HepG2 (cell line): ENCODE measurements around the gene RPEL1. TPM values are rescaled to one million over a fixed set of nuclear protein-coding genes. Genes with fewer than 3 reads are reported as not detected.

ENCODE experiments used
- ATAC-seq: fragments of 200-7000 bp; cut with Tn5 transposase; 3 replicates; pipeline ENCODE4 v1.9.1; 2020; ENCODE audit warnings: mild to moderate bottlenecking, moderate library complexity
- BruUV-seq: library from RNA; stranded (reverse); fragments of 400-500 nt; replicated peaks from 2 replicates; lab custom pipeline; 2021; lab: Mats Ljungman, UMichigan
- CTCF ChIA-PET: fragments of 300-600 bp; formaldehyde crosslinking; extraction: SDS; loops from one replicate; lab custom pipeline; 2021; ENCODE audit warnings: low total read pairs, inconsistent platforms, low intra/inter-chr PET ratio; lab: Yijun Ruan, JAX
- POLR2A ChIA-PET: fragments of 350-600 bp; sonication (Branson Sonifier 250); formaldehyde crosslinking; loops from one replicate; lab custom pipeline; 2020; ENCODE audit warnings: antibody characterized with exemption, inconsistent platforms; lab: Yijun Ruan, JAX
- DNase-seq: peaks from one replicate; pipeline ENCODE4 v3.0.0-alpha.2; 2015; ENCODE audit warnings: low spot score
- FAIRE-seq: peaks from 3 replicates; lab custom pipeline; 2011; peaks lifted over from hg19 to GRCh38; lab: Jason Lieb, UNC
- H2AFZ ChIP-seq: one replicate; pipeline ENCODE4 v1.6.1; 2011; ENCODE audit warnings: low read length, inconsistent platforms
- H3K27ac ChIP-seq: fragments of 300-600 bp; 3 replicates; pipeline ENCODE4 v1.8.0; 2011; ENCODE audit warnings: mixed run types, mild to moderate bottlenecking, mixed read lengths, low read length, inconsistent platforms; ENCODE audit not compliant: insufficient read depth; ENCODE audit errors: extremely low read length
- H3K27me3 ChIP-seq, 2 experiments: fragments of 200-600 bp in 1 of 2; 2 replicates in 1 of 2; 3 replicates in 1 of 2; pipeline versions ENCODE4 v1.6.0 to v1.8.0; 2011; ENCODE audit warnings: low read length in 2 of 2, mild to moderate bottlenecking in 2 of 2, moderate library complexity in 2 of 2, inconsistent platforms in 1 of 2; ENCODE audit not compliant: insufficient read depth in 2 of 2, control insufficient read depth in 1 of 2
- H3K36me3 ChIP-seq, 2 experiments: fragments of 200-600 bp in 1 of 2; replicated peaks in 1 of 2; 2 replicates in 1 of 2; 3 replicates in 1 of 2; pipeline versions ENCODE4 v1.5.1 to v1.8.0; 2011; ENCODE audit warnings: low read length in 2 of 2, inconsistent platforms in 1 of 2; ENCODE audit not compliant: insufficient read depth in 2 of 2, control insufficient read depth in 1 of 2
- H3K4me1 ChIP-seq: 2 replicates; pipeline ENCODE4 v1.5.1; 2012; ENCODE audit warnings: low read length, inconsistent platforms; ENCODE audit not compliant: insufficient read depth
- H3K4me2 ChIP-seq: 2 replicates; pipeline ENCODE4 v1.6.0; 2011; ENCODE audit warnings: low read depth, low read length, inconsistent platforms
- H3K4me3 ChIP-seq, 3 experiments: fragments of 200-600 bp in 1 of 3; sonication (generic), shearing (Covaris generic) in 1 of 3; replicated peaks in 1 of 3; 2 replicates each; pipeline ENCODE4 v1.5.1; 2011 to 2016; ENCODE audit warnings: low read length in 3 of 3, inconsistent platforms in 2 of 3, low read depth in 2 of 3, mild to moderate bottlenecking in 2 of 3, control low read depth in 1 of 3, mixed read lengths in 1 of 3; ENCODE audit not compliant: insufficient read depth in 1 of 3
- H3K79me2 ChIP-seq: one replicate; pipeline ENCODE4 v1.6.1; 2011; ENCODE audit warnings: low read length, inconsistent platforms; ENCODE audit not compliant: insufficient read depth
- H3K9ac ChIP-seq: 2 replicates; pipeline ENCODE4 v1.6.0; 2011; ENCODE audit warnings: mild to moderate bottlenecking, low read depth, low read length, inconsistent platforms; ENCODE audit not compliant: insufficient read depth
- H3K9me3 ChIP-seq: 2 replicates; pipeline ENCODE4 v1.5.1; 2012; ENCODE audit warnings: mild to moderate bottlenecking, low read length
- H4K20me1 ChIP-seq: 2 replicates; pipeline ENCODE4 v1.6.0; 2011; ENCODE audit warnings: inconsistent platforms, mild to moderate bottlenecking, low read length, moderate library complexity; ENCODE audit not compliant: insufficient read depth
- CHCHD3 ChIP-seq: sonication (generic); formaldehyde crosslinking; IDR thresholded peaks from 2 replicates; pipeline ENCODE4 v1.8.0; 2022; ENCODE audit warnings: mild to moderate bottlenecking, missing genetic modification reagents, moderate library complexity
- FOSL1 ChIP-seq: sonication (generic); formaldehyde crosslinking; IDR thresholded peaks from 2 replicates; pipeline ENCODE4 v1.9.0; 2021; ENCODE audit warnings: missing genetic modification reagents, borderline replicate concordance
- NFKB2 ChIP-seq: sonication (generic); formaldehyde crosslinking; IDR thresholded peaks from 2 replicates; pipeline ENCODE4 v1.4.0; 2020; ENCODE audit warnings: missing genetic modification reagents, borderline replicate concordance
- RFX3 ChIP-seq: IDR thresholded peaks from 2 replicates; pipeline ENCODE4 v1.6.1; 2016; ENCODE audit warnings: missing biosample characterization, missing genetic modification reagents
- SIX1 ChIP-seq: sonication (generic); formaldehyde crosslinking; IDR thresholded peaks from 2 replicates; pipeline ENCODE4 v1.4.0; 2020; ENCODE audit warnings: missing genetic modification reagents, borderline replicate concordance
- WIZ ChIP-seq: sonication (generic); formaldehyde crosslinking; IDR thresholded peaks from 2 replicates; pipeline ENCODE4 v1.5.1; 2020; ENCODE audit warnings: mild to moderate bottlenecking, missing genetic modification reagents
- ZFP90 ChIP-seq: sonication (generic); formaldehyde crosslinking; IDR thresholded peaks from 2 replicates; pipeline ENCODE4 v1.8.0; 2022; ENCODE audit warnings: missing genetic modification reagents, mild to moderate bottlenecking, inconsistent platforms, borderline replicate concordance
- ZFYVE20 ChIP-seq: sonication (generic); formaldehyde crosslinking; IDR thresholded peaks from 2 replicates; pipeline ENCODE4 v1.8.0; 2023; ENCODE audit warnings: low read depth, mild to moderate bottlenecking, moderate library complexity, missing genetic modification reagents, borderline replicate concordance
- ZNF230 ChIP-seq: sonication (generic); formaldehyde crosslinking; IDR thresholded peaks from 2 replicates; pipeline ENCODE4 v1.4.0; 2020; ENCODE audit warnings: mild to moderate bottlenecking, missing genetic modification reagents
- ZNF460 ChIP-seq: sonication (generic); formaldehyde crosslinking; IDR thresholded peaks from 2 replicates; pipeline ENCODE4 v1.5.1; 2020; ENCODE audit warnings: missing genetic modification reagents, mild to moderate bottlenecking, borderline replicate concordance
- ZNF773 ChIP-seq: sonication (generic); formaldehyde crosslinking; IDR thresholded peaks from 2 replicates; pipeline ENCODE4 v1.4.0; 2020; ENCODE audit warnings: missing genetic modification reagents, borderline replicate concordance
- WGBS: methylation state at CpG from one replicate; pipeline ENCODE4 v1.1.6; 2017; ENCODE audit warnings: low lambda C conversion rate; 5-methylcytosine and 5-hydroxymethylcytosine counted together
- in situ Hi-C: cut with HindIII; loops from 2 replicates; pipeline ENCODE4 v1.10.0; 2017; ENCODE audit warnings: low pct_unique_long_range_greater_than_20kb; ENCODE audit not compliant: extremely low pct_ligation_motif_present
- intact Hi-C: fragments of 100-400 bp; cut with micrococcal nuclease; formaldehyde crosslinking; loops from one replicate; pipeline ENCODE4 v1.10.0; 2022; ENCODE audit not compliant: unreplicated experiment
- polyA plus RNA-seq, 8 experiments: library from polyadenylated mRNA; depleted of rRNA in 3 of 8; stranded (reverse) in 7 of 8; unstranded in 1 of 8; fragments of >200 nt; fragmentation: Illumina TruSeq in 4 of 8; extraction: Trizol in 4 of 8; gene quantifications; 2 replicates each; pipeline versions ENCODE4 v1.2.1 to v1.2.3, GENCODE V29; 2011 to 2016; ENCODE audit warnings: low read depth in 4 of 8, missing spikeins in 1 of 8, mixed read lengths in 1 of 8; ENCODE audit not compliant: insufficient read depth in 1 of 8
- total RNA-seq, 5 experiments: library from RNA; depleted of rRNA; stranded (reverse); fragments of >200 nt; fragmentation: Illumina TruSeq; extraction: Trizol; gene quantifications; 2 replicates each; pipeline ENCODE4 v1.2.3, GENCODE V29; 2016; ENCODE audit warnings: low read depth in 1 of 5
- TF ChIP-seq, protein P1 (sequence below): sonication (generic); formaldehyde crosslinking; IDR thresholded peaks from 2 replicates; pipeline ENCODE4 v1.8.1; 2023; ENCODE audit warnings: mild to moderate bottlenecking, missing genetic modification reagents, borderline replicate concordance
- TF ChIP-seq, protein P2 (sequence below): sonication (generic); formaldehyde crosslinking; IDR thresholded peaks from 2 replicates; pipeline ENCODE4 v1.4.0; 2020; ENCODE audit warnings: missing genetic modification reagents; ENCODE audit errors: not compliant biosample characterization
- TF ChIP-seq, protein P3 (sequence below): IDR thresholded peaks from 2 replicates; pipeline ENCODE4 v1.6.1; 2012; ENCODE audit warnings: low read length, improper control_type of control experiment
- TF ChIP-seq, protein P4 (sequence below): sonication (generic); formaldehyde crosslinking; IDR thresholded peaks from 2 replicates; pipeline ENCODE4 v1.4.0; 2020; ENCODE audit warnings: mild to moderate bottlenecking, missing genetic modification reagents

The RPEL1 gene
- total and polyA plus RNA-seq, 2 of the 13 experiments (the other 11 are each of a cell fraction or from before 2014, with no cell fraction given), result 0.04 to 0.07 TPM

DNA sequence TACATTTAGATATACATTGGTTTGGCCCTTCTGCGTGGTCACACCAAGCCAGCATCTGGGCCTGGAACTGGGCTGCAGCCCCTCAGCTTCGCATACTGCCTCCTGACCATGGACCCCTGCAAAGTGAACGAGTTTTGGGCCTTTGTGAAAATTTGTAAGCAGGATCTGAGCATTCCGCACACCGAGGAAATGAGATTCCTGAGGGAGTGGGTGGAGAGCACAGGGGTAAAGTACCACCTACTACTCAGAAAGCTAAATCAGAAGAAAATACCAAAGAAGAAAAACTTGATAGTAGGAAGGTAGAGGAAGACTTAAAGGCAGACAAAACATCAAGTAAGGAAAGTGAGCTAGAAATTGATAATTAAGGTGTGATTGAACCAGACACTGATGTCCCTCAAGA, 30.1 kb upstream of the RPEL1 start:
- Histone ChIP-seq H3K4me2 (no peak overlapping the region), H3K27ac (no peak overlapping the region), H2AFZ (no peak overlapping the region), H3K36me3 (no peaks in the 10 kb centered on the region), H4K20me1 (no peaks in the 10 kb centered on the region), H3K9ac (no peak overlapping the region), H3K4me1 (peaks cover 20% of the 10 kb centered on the region), H3K4me3 (no peak overlapping the region), H3K9me3 (no peaks in the 10 kb centered on the region; the same call in 1 of the 2 replicates), H3K79me2 (no peaks in the 10 kb centered on the region), H3K27me3 (no peaks in the 10 kb centered on the region)
- no peak for DNase-seq
- ChIA-PET POLR2A (interaction anchor here (0.6 to 2.5 kb wide), 4 partner anchors 11 to 26 kb away, joined by 3 to 15 read pairs (median 4); no protein-coding TSS in a partner anchor), CTCF (no interaction called here)
- in situ Hi-C loops, result no loop called here
- no peak for FAIRE-seq
- intact Hi-C loops, result no loop called here
- ATAC-seq, result no peak
- BruUV-seq, result no TSS peak
- TF ChIP-seq ZNF230 (no peak), SIX1 (CRISPR knock-in tag) (no peak), ZFP90 (CRISPR knock-in tag) (no peak), RFX3 (CRISPR knock-in tag) (no peak), WIZ (no peak), FOSL1 (CRISPR knock-in tag) (no peak), CHCHD3 (CRISPR knock-in tag) (no peak), ZNF460 (CRISPR knock-in tag) (no peak), NFKB2 (CRISPR knock-in tag) (no peak), ZFYVE20 (CRISPR knock-in tag) (no peak), ZNF773 (CRISPR knock-in tag) (no peak)
- TF ChIP-seq, protein P1, sequence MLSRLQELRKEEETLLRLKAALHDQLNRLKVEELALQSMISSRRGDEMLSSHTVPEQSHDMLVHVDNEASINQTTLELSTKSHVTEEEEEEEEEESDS, result no peak
- TF ChIP-seq, protein P2, sequence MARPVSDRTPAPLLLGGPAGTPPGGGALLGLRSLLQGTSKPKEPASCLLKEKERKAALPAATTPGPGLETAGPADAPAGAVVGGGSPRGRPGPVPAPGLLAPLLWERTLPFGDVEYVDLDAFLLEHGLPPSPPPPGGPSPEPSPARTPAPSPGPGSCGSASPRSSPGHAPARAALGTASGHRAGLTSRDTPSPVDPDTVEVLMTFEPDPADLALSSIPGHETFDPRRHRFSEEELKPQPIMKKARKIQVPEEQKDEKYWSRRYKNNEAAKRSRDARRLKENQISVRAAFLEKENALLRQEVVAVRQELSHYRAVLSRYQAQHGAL, result no peak
- TF ChIP-seq, protein P3, sequence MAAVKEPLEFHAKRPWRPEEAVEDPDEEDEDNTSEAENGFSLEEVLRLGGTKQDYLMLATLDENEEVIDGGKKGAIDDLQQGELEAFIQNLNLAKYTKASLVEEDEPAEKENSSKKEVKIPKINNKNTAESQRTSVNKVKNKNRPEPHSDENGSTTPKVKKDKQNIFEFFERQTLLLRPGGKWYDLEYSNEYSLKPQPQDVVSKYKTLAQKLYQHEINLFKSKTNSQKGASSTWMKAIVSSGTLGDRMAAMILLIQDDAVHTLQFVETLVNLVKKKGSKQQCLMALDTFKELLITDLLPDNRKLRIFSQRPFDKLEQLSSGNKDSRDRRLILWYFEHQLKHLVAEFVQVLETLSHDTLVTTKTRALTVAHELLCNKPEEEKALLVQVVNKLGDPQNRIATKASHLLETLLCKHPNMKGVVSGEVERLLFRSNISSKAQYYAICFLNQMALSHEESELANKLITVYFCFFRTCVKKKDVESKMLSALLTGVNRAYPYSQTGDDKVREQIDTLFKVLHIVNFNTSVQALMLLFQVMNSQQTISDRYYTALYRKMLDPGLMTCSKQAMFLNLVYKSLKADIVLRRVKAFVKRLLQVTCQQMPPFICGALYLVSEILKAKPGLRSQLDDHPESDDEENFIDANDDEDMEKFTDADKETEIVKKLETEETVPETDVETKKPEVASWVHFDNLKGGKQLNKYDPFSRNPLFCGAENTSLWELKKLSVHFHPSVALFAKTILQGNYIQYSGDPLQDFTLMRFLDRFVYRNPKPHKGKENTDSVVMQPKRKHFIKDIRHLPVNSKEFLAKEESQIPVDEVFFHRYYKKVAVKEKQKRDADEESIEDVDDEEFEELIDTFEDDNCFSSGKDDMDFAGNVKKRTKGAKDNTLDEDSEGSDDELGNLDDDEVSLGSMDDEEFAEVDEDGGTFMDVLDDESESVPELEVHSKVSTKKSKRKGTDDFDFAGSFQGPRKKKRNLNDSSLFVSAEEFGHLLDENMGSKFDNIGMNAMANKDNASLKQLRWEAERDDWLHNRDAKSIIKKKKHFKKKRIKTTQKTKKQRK, result no peak
- TF ChIP-seq, protein P4, sequence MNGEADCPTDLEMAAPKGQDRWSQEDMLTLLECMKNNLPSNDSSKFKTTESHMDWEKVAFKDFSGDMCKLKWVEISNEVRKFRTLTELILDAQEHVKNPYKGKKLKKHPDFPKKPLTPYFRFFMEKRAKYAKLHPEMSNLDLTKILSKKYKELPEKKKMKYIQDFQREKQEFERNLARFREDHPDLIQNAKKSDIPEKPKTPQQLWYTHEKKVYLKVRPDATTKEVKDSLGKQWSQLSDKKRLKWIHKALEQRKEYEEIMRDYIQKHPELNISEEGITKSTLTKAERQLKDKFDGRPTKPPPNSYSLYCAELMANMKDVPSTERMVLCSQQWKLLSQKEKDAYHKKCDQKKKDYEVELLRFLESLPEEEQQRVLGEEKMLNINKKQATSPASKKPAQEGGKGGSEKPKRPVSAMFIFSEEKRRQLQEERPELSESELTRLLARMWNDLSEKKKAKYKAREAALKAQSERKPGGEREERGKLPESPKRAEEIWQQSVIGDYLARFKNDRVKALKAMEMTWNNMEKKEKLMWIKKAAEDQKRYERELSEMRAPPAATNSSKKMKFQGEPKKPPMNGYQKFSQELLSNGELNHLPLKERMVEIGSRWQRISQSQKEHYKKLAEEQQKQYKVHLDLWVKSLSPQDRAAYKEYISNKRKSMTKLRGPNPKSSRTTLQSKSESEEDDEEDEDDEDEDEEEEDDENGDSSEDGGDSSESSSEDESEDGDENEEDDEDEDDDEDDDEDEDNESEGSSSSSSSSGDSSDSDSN (CRISPR knock-in tag), result no peak
- 72% methylated on average over 5 of the region's 5 CpGs for WGBS
